Stomach (tissue), 4 donors: ENCODE measurements around the gene HOXD4.

Source experiments
- CTCF ChIP-seq, 7 experiments: fragments of 450-650 bp in 4 of 7; fragments of 200-600 bp in 3 of 7; sonication (generic) in 3 of 7; IDR thresholded peaks; one replicate each; pipeline ENCODE4 v1.5.1; 2016 to 2019; ENCODE audit warnings: antibody characterized with exemption in 7 of 7, control low read depth in 2 of 7, mild to moderate bottlenecking in 1 of 7
- POLR2A ChIP-seq, 4 donors: fragments of 450-650 bp; IDR thresholded peaks; one replicate each; pipeline ENCODE4 v1.6.1; 2016; ENCODE audit warnings: antibody characterized with exemption in 4 of 4, control low read depth in 2 of 4, mild to moderate bottlenecking in 1 of 4, moderate library complexity in 1 of 4

GRCh38 chr2:176103194-176103593, 48.2 kb upstream of the HOXD4 start:
- TF ChIP-seq POLR2A (IDR thresholded peaks at IDR 0.05), result no peak
- TF ChIP-seq CTCF (IDR thresholded peaks at IDR 0.05), result no peak
